ENCODE measurements around the gene DOC2B.
A peak's percentile ranks its signal among the peaks of the same experiment; 100 is the strongest.
"Not testable (repeated sequence)": the region's sequence is repeated elsewhere in the genome, so short reads cannot be mapped to it uniquely, and the experiment has no call there.

Gene DOC2B

GRCh38 chr17:218432-219110 lies 37.1 kb upstream of the DOC2B start:
- no peak overlapping the region for H3K4me2 ChIP-seq (ENCODE audit: low read length)
- no peaks in the 10 kb centered on the region for H4K20me1 ChIP-seq (ENCODE audit: insufficient read depth, low read length)
- H2AFZ ChIP-seq (ENCODE audit: low read length), result no peak overlapping the region
- no peak for TF ChIP-seq CTCF (IDR thresholded peaks at IDR 0.05; ENCODE audit: low read length)
- TF ChIP-seq EZH2 (IDR thresholded peaks at IDR 0.05; ENCODE audit: borderline replicate concordance, low read length), result no peak
- H3K9me3 ChIP-seq (ENCODE audit: low read length), result no peaks in the 10 kb centered on the region
- H3K9ac ChIP-seq (ENCODE audit: low read length), result no peak overlapping the region
- no peaks in the 10 kb centered on the region for H3K79me2 ChIP-seq (ENCODE audit: insufficient read depth, low read length)
- no peaks in the 10 kb centered on the region for H3K27me3 ChIP-seq (ENCODE audit: insufficient read depth, low read length)
- H3K27ac ChIP-seq (ENCODE audit: low read depth, low read length, poor library complexity, severe bottlenecking), result no peak overlapping the region
- no peaks in the 10 kb centered on the region for H3F3A ChIP-seq (ENCODE audit: insufficient read depth, low read length)
- no peak overlapping the region for H3K4me3 ChIP-seq (ENCODE audit: low read depth, low read length, poor library complexity, severe bottlenecking)
- no peaks in the 10 kb centered on the region for H3K36me3 ChIP-seq (ENCODE audit: insufficient read depth, low read length)
- no peaks in the 10 kb centered on the region for H3K9me2 ChIP-seq (ENCODE audit: low read depth, low read length)
- peaks cover 13% of the 10 kb centered on the region for H3K4me1 ChIP-seq (ENCODE audit: insufficient read depth, low read length, severe bottlenecking)

GRCh38 chr17:216625-217024 lies 35.2 kb upstream of the DOC2B start:
- H3K79me2 ChIP-seq (ENCODE audit: insufficient read depth, low read length), result no peaks in the 10 kb centered on the region
- no peaks in the 10 kb centered on the region for H3K27me3 ChIP-seq (ENCODE audit: insufficient read depth, low read length)
- no peaks in the 10 kb centered on the region for H3K9me2 ChIP-seq (ENCODE audit: low read depth, low read length)
- H3K27ac ChIP-seq (ENCODE audit: low read depth, low read length, poor library complexity, severe bottlenecking), result no peak overlapping the region
- no peaks in the 10 kb centered on the region for H3F3A ChIP-seq (ENCODE audit: insufficient read depth, low read length)
- no peak overlapping the region for H3K9ac ChIP-seq (ENCODE audit: low read length)
- no peaks in the 10 kb centered on the region for H3K36me3 ChIP-seq (ENCODE audit: insufficient read depth, low read length)
- peak overlapping the region; percentile 100 for H2AFZ ChIP-seq (ENCODE audit: low read length)
- H3K4me3 ChIP-seq (ENCODE audit: low read depth, low read length, poor library complexity, severe bottlenecking), result no peak overlapping the region
- no peak for TF ChIP-seq EZH2 (IDR thresholded peaks at IDR 0.05; ENCODE audit: borderline replicate concordance, low read length)
- TF ChIP-seq CTCF (IDR thresholded peaks at IDR 0.05; ENCODE audit: low read length), result no peak
- H3K4me1 ChIP-seq (ENCODE audit: insufficient read depth, low read length, severe bottlenecking), result peaks cover 13% of the 10 kb centered on the region
- no peaks in the 10 kb centered on the region for H4K20me1 ChIP-seq (ENCODE audit: insufficient read depth, low read length)
- no peak overlapping the region for H3K4me2 ChIP-seq (ENCODE audit: low read length)
- H3K9me3 ChIP-seq (ENCODE audit: low read length), result no peaks in the 10 kb centered on the region

- H3K4me2 ChIP-seq (ENCODE audit: low read length), result peak overlapping the region; percentile 66
These were observed 34.4 kb upstream of the DOC2B start for GRCh38 chr17:215563-216478.

More at GRCh38 chr17:215563-216478, 34.4 kb upstream of the DOC2B start:
- H3K9me2 ChIP-seq (ENCODE audit: low read depth, low read length); H3K27ac ChIP-seq (ENCODE audit: low read depth, low read length, poor library complexity, severe bottlenecking); H3F3A ChIP-seq (ENCODE audit: insufficient read depth, low read length); H4K20me1 ChIP-seq (ENCODE audit: insufficient read depth, low read length); H3K9me3 ChIP-seq (ENCODE audit: low read length); H3K27me3 ChIP-seq (ENCODE audit: insufficient read depth, low read length); H3K79me2 ChIP-seq (ENCODE audit: insufficient read depth, low read length); H3K36me3 ChIP-seq (ENCODE audit: insufficient read depth, low read length): not testable (repeated sequence)
- Histone ChIP-seq H2AFZ (ENCODE audit: low read length) (peak overlapping the region; percentile 100), H3K4me1 (ENCODE audit: insufficient read depth, low read length, severe bottlenecking) (peaks cover 13% of the 10 kb centered on the region), H3K9ac (ENCODE audit: low read length) (0 out of 2 replicates have a peak overlapping the region, but pooled peaks have one; percentile 27), H3K4me3 (ENCODE audit: low read depth, low read length, poor library complexity, severe bottlenecking) (peak overlapping the region; percentile 43)

All from OCI-LY1 (cell line).